ENCODE data around the gene CX3CL1.

GRCh38 chr16:57395026-57395425 is 22.7 kb downstream of the CX3CL1 start:
- no peak for TF ChIP-seq CTCF (optimal IDR thresholded peaks at IDR 0.05 in 1 of 3, IDR thresholded peaks at IDR 0.05 in 1 of 3, conservative IDR thresholded peaks at IDR 0.05 in 1 of 3; ENCODE audit: extremely low read depth in 1 of 3, insufficient read depth in 2 of 3, low read length in 3 of 3)
- TF ChIP-seq EZH2 (IDR thresholded peaks at IDR 0.05; ENCODE audit: low read length) = no peak

Measured in keratinocyte (primary cell).